PC-3 (cell line): Measurements from ENCODE around the gene DNTT. TPM values are rescaled to one million over a fixed set of nuclear protein-coding genes. Genes with fewer than 3 reads are reported as not detected.

ENCODE experiments used
- ATAC-seq: fragments of 200-7000 bp; cut with Tn5 transposase; 2 replicates; pipeline ENCODE4 v1.9.1; 2020; ENCODE audit warnings: mild to moderate bottlenecking, moderate library complexity
- BruUV-seq: library from RNA; stranded (reverse); fragments of 400-500 nt; replicated peaks from 2 replicates; lab custom pipeline; 2021; lab: Mats Ljungman, UMichigan
- CTCF ChIA-PET: fragments of 300-600 bp; sonication (Branson Sonifier 250); formaldehyde crosslinking; loops from one replicate; lab custom pipeline; 2022; ENCODE audit warnings: antibody characterized with exemption; lab: Charles Lee
- POLR2A ChIA-PET: fragments of 300-600 bp; sonication (Branson Sonifier 250); formaldehyde crosslinking; loops from one replicate; lab custom pipeline; 2022; ENCODE audit warnings: antibody characterized with exemption; ENCODE audit not compliant: unreplicated experiment; lab: Charles Lee
- DNase-seq: peaks from one replicate; pipeline ENCODE4 v3.0.0-alpha.2; 2015
- H2AFZ ChIP-seq: fragments of 300-600 bp; sonication (generic); 2 replicates; pipeline ENCODE4 v1.6.0; 2016; ENCODE audit warnings: antibody characterized with exemption, low read length
- H3F3A ChIP-seq: fragments of 300-600 bp; sonication (generic); one replicate; pipeline ENCODE4 v1.6.0; 2017; ENCODE audit warnings: antibody characterized with exemption, low read length, control low read depth, mild to moderate bottlenecking; ENCODE audit not compliant: unreplicated experiment
- H3K27ac ChIP-seq: fragments of 300-600 bp; sonication (generic); 2 replicates; pipeline ENCODE4 v1.5.1; 2016; ENCODE audit warnings: mild to moderate bottlenecking, low read length
- H3K27me3 ChIP-seq: fragments of 300-600 bp; sonication (generic); 2 replicates; pipeline ENCODE4 v1.6.1; 2016; ENCODE audit warnings: low read length, mixed read lengths
- H3K36me3 ChIP-seq: fragments of 300-600 bp; sonication (generic); 2 replicates; pipeline ENCODE4 v1.6.1; 2016; ENCODE audit warnings: low read depth, mixed run types, low read length, mixed read lengths
- H3K4me1 ChIP-seq: fragments of 300-600 bp; sonication (generic); 2 replicates; pipeline ENCODE4 v1.5.1; 2016; ENCODE audit warnings: low read length; ENCODE audit not compliant: insufficient read depth
- H3K4me2 ChIP-seq: fragments of 300-600 bp; sonication (generic); 2 replicates; pipeline ENCODE4 v1.6.0; 2016; ENCODE audit warnings: low read length
- H3K4me3 ChIP-seq: fragments of 300-600 bp; sonication (generic); 2 replicates; pipeline ENCODE4 v1.5.1; 2016; ENCODE audit warnings: mild to moderate bottlenecking, low read length, mixed read lengths
- H3K79me2 ChIP-seq: fragments of 300-600 bp; sonication (generic); 2 replicates; pipeline ENCODE4 v1.6.1; 2017; ENCODE audit warnings: low read length, mixed read lengths
- H3K9ac ChIP-seq: fragments of 300-600 bp; sonication (generic); 2 replicates; pipeline ENCODE4 v1.6.0; 2016; ENCODE audit warnings: mild to moderate bottlenecking, low read length
- H3K9me2 ChIP-seq: fragments of 300-600 bp; sonication (generic); replicated peaks from 2 replicates; pipeline ENCODE4 v1.6.1; 2016; ENCODE audit warnings: mixed run types, low read length, mixed read lengths
- H3K9me3 ChIP-seq: fragments of 300-600 bp; sonication (generic); 2 replicates; pipeline ENCODE4 v1.6.1; 2016; ENCODE audit warnings: low read length, mixed read lengths
- H4K20me1 ChIP-seq: fragments of 300-600 bp; sonication (generic); 2 replicates; pipeline ENCODE4 v1.6.1; 2016; ENCODE audit warnings: low read length, mixed read lengths
- CTCF ChIP-seq: fragments of 300-600 bp; sonication (generic); conservative IDR thresholded peaks from 2 replicates; pipeline ENCODE4 v1.5.1; 2017; ENCODE audit warnings: antibody characterized with exemption, low read depth, mild to moderate bottlenecking, low read length
- EZH2 ChIP-seq: fragments of 300-600 bp; sonication (generic); IDR thresholded peaks from one replicate; pipeline ENCODE4 v1.6.1; 2017; ENCODE audit warnings: antibody characterized with exemption, mild to moderate bottlenecking, low read length; ENCODE audit not compliant: unreplicated experiment
- EZH2phosphoT487 ChIP-seq: fragments of 300-600 bp; sonication (generic); IDR thresholded peaks from 2 replicates; pipeline ENCODE4 v1.6.1; 2018; ENCODE audit warnings: mild to moderate bottlenecking, antibody characterized with exemption, low read length, borderline replicate concordance
- intact Hi-C: fragments of 100-400 bp; cut with micrococcal nuclease; formaldehyde crosslinking; loops from 2 replicates; pipeline ENCODE4 v1.9.0; 2023
- total RNA-seq: library from RNA; depleted of rRNA; stranded (reverse); fragments of >200 nt; gene quantifications from 2 replicates; pipeline ENCODE4 v1.2.3, GENCODE V29; 2014

The DNTT gene
- total RNA-seq, 1 experiment from 2014 or later, result not detected

GRCh38 chr10:96257944-96258343, 46.3 kb upstream of the DNTT start:
- no TSS peak for BruUV-seq
- POLR2A ChIA-PET, result no interaction called here

GRCh38 chr10:96259150-96259549, 45.1 kb upstream of the DNTT start:
- DNase-seq (no peak), ATAC-seq (no peak)
- Histone ChIP-seq H3K27ac (no peak overlapping the region), H3K4me2 (no peak overlapping the region), H3K9me2 (no peaks in the 10 kb centered on the region), H4K20me1 (no peaks in the 10 kb centered on the region), H3K79me2 (no peaks in the 10 kb centered on the region), H3K36me3 (no peaks in the 10 kb centered on the region), H3K9me3 (no peaks in the 10 kb centered on the region), H3K4me3 (no peak overlapping the region), H2AFZ (no peak overlapping the region), H3K4me1 (no peaks in the 10 kb centered on the region), H3K27me3 (peaks cover 50% of the 10 kb centered on the region; the same call in 1 of the 2 replicates), H3F3A (no peaks in the 10 kb centered on the region), H3K9ac (no peak overlapping the region)
- intact Hi-C loops, result no loop called here
- ChIA-PET CTCF (no interaction called here), POLR2A (no interaction called here)
- no TSS peak for BruUV-seq
- TF ChIP-seq CTCF (no peak), EZH2 (no peak), EZH2phosphoT487 (no peak)

More at GRCh38 chr10:96257944-96258343, 46.3 kb upstream of the DNTT start:
- Histone ChIP-seq H2AFZ (no peak overlapping the region), H3K9ac (no peak overlapping the region), H3F3A (no peaks in the 10 kb centered on the region), H3K4me2 (no peak overlapping the region), H3K79me2 (no peaks in the 10 kb centered on the region), H3K4me1 (no peaks in the 10 kb centered on the region), H3K36me3 (no peaks in the 10 kb centered on the region), H3K4me3 (no peak overlapping the region), H3K9me2 (no peaks in the 10 kb centered on the region), H3K27ac (no peak overlapping the region), H3K27me3 (peaks cover 38% of the 10 kb centered on the region; the same call in 1 of the 2 replicates), H3K9me3 (no peaks in the 10 kb centered on the region), H4K20me1 (no peaks in the 10 kb centered on the region)
- ATAC-seq (no peak), DNase-seq (no peak)
- no peak for TF ChIP-seq CTCF
- no peak for TF ChIP-seq EZH2phosphoT487
- no peak for TF ChIP-seq EZH2
- intact Hi-C loops, result no loop called here
- CTCF ChIA-PET, result no interaction called here

GRCh38 chr10:96260014-96260413, 44.2 kb upstream of the DNTT start:
- BruUV-seq, result no TSS peak
- Histone ChIP-seq H2AFZ (no peak overlapping the region), H3K27ac (no peak overlapping the region), H4K20me1 (no peaks in the 10 kb centered on the region), H3K36me3 (no peaks in the 10 kb centered on the region), H3K9ac (no peak overlapping the region), H3K79me2 (no peaks in the 10 kb centered on the region), H3K27me3 (peaks cover 49% of the 10 kb centered on the region; the same call in 1 of the 2 replicates), H3K9me2 (no peaks in the 10 kb centered on the region), H3K4me2 (no peak overlapping the region), H3K9me3 (no peaks in the 10 kb centered on the region), H3F3A (no peaks in the 10 kb centered on the region), H3K4me3 (no peak overlapping the region), H3K4me1 (no peaks in the 10 kb centered on the region)
- DNase-seq (no peak), ATAC-seq (no peak)
- ChIA-PET CTCF (no interaction called here), POLR2A (interaction anchor here (0.6 kb wide), 1 partner anchor 1536 kb away, joined by 3 read pairs; no protein-coding TSS in a partner anchor)
- TF ChIP-seq CTCF (no peak), EZH2 (no peak), EZH2phosphoT487 (no peak)
- intact Hi-C loops, result no loop called here
